WERI-Rb-1 (cell line): ENCODE data around the gene COL5A3.

Experiments used
- DNase-seq: peaks from one replicate; pipeline ENCODE4 v3.0.0-alpha.2; 2020
- H3K27ac ChIP-seq: fragments of 250-450 bp; sonication (Bioruptor Pico); 2 replicates; pipeline ENCODE4 v1.5.1; 2020; ENCODE audit warnings: mild to moderate bottlenecking, moderate library complexity
- H3K27me3 ChIP-seq: fragments of 250-450 bp; sonication (Bioruptor Pico); 2 replicates; pipeline ENCODE4 v1.5.1; 2021; ENCODE audit warnings: mild to moderate bottlenecking, low read depth, moderate library complexity; ENCODE audit not compliant: insufficient read depth, severe bottlenecking
- H3K36me3 ChIP-seq: fragments of 250-450 bp; sonication (Bioruptor Pico); 2 replicates; pipeline ENCODE4 v1.5.1; 2020; ENCODE audit warnings: mild to moderate bottlenecking, moderate library complexity
- H3K4me3 ChIP-seq: 2 replicates; pipeline ENCODE4 v1.5.1; 2011; ENCODE audit warnings: low read depth, mild to moderate bottlenecking, control low read depth, low read length
- H3K9me3 ChIP-seq: fragments of 250-450 bp; sonication (Bioruptor Pico); 2 replicates; pipeline ENCODE4 v1.5.1; 2021; ENCODE audit warnings: mild to moderate bottlenecking, moderate library complexity; ENCODE audit not compliant: severe bottlenecking
- TF ChIP-seq, protein P1 (sequence below): IDR thresholded peaks from 2 replicates; pipeline ENCODE4 v1.5.1; 2011; ENCODE audit warnings: low read depth, mild to moderate bottlenecking, control low read depth, inconsistent platforms, low read length

COL5A3 gene

DNA sequence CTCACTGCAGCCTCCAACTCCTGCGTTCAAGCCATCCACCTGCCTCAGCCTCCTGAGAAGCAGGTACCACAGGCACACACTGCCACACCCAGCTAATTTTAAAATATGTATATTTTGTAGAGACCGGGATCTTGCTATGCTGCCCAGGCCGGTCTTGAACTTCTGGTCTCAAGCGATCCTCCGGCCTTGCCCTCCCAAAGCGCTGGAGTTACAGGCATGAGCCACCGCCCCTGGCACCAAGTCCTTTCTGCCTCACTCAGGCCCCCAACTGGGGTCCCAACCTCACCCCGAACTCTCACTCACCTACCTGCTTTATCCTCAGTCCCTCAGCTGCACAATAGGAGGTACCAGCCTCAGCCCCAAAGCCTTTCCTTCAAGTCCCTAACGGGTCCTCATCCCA, 635 bp upstream of the COL5A3 start:
- no peak overlapping the region for H3K27ac ChIP-seq
- TF ChIP-seq, protein P1, sequence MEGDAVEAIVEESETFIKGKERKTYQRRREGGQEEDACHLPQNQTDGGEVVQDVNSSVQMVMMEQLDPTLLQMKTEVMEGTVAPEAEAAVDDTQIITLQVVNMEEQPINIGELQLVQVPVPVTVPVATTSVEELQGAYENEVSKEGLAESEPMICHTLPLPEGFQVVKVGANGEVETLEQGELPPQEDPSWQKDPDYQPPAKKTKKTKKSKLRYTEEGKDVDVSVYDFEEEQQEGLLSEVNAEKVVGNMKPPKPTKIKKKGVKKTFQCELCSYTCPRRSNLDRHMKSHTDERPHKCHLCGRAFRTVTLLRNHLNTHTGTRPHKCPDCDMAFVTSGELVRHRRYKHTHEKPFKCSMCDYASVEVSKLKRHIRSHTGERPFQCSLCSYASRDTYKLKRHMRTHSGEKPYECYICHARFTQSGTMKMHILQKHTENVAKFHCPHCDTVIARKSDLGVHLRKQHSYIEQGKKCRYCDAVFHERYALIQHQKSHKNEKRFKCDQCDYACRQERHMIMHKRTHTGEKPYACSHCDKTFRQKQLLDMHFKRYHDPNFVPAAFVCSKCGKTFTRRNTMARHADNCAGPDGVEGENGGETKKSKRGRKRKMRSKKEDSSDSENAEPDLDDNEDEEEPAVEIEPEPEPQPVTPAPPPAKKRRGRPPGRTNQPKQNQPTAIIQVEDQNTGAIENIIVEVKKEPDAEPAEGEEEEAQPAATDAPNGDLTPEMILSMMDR, result no peak
- no peak overlapping the region for H3K4me3 ChIP-seq
- H3K9me3 ChIP-seq, result no peaks in the 10 kb centered on the region
- DNase-seq, result no peak
- H3K27me3 ChIP-seq, result peaks cover 58% of the 10 kb centered on the region
- no peaks in the 10 kb centered on the region for H3K36me3 ChIP-seq

DNA sequence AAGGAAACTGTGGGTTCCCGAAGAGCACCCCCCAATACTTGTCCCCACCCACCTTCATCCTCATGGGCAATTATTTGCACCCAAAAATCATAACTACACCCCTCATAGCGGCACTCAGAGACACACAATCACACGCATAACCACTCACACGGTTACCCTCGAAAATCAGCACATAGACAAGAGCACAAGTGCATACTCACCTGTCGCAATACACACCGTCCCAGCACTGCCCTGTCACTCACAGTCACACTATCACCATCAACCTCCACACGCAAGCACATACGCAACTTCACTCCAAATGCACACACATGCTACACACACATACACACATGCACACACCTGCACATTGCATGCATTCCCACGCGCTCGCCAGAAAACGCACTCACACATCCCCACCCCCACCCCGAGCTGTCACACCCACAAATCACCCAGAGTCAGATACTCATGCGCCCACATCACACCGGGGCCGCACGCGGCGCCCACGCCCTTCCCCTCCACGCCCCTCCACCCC, 535 bp downstream of the COL5A3 start:
- no peak overlapping the region for H3K4me3 ChIP-seq
- H3K27ac ChIP-seq, result no peak overlapping the region
- no peaks in the 10 kb centered on the region for H3K36me3 ChIP-seq
- H3K9me3 ChIP-seq, result no peaks in the 10 kb centered on the region
- H3K27me3 ChIP-seq, result peaks cover 58% of the 10 kb centered on the region
- DNase-seq, result no peak
- TF ChIP-seq, protein P1, result no peak

DNA sequence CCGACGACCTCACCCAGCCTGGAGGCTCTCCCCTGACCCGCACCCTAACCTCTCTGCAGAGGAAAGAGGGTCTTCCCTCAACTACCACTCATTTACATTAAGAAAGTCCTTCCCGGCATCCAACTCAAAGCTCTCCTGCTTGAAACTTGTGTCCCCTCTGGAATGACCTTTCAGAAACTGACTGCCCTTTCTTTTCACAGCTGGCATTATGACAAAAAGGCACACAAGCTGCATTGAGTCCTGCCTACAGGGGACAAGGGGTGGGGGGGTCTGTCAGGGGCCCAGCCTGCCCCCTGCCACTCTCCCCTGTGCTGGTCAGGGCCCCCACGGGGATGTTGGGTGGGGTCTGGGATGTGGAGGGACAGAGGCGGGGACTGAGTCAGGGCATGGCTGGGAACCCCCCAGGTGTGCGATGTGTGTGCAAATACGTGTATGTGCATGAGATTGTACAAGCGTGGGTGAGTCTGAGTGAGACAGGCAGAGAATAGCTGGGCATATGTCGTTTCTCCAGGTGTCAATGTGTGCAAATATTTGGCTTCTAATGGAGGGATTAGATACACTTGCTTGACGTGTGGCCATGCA, 2.0 kb downstream of the COL5A3 start:
- Histone ChIP-seq H3K4me3 (no peak overlapping the region), H3K9me3 (no peaks in the 10 kb centered on the region), H3K27me3 (peaks cover 58% of the 10 kb centered on the region), H3K36me3 (no peaks in the 10 kb centered on the region), H3K27ac (no peak overlapping the region)
- no peak for DNase-seq
- TF ChIP-seq, protein P1, result no peak

DNA sequence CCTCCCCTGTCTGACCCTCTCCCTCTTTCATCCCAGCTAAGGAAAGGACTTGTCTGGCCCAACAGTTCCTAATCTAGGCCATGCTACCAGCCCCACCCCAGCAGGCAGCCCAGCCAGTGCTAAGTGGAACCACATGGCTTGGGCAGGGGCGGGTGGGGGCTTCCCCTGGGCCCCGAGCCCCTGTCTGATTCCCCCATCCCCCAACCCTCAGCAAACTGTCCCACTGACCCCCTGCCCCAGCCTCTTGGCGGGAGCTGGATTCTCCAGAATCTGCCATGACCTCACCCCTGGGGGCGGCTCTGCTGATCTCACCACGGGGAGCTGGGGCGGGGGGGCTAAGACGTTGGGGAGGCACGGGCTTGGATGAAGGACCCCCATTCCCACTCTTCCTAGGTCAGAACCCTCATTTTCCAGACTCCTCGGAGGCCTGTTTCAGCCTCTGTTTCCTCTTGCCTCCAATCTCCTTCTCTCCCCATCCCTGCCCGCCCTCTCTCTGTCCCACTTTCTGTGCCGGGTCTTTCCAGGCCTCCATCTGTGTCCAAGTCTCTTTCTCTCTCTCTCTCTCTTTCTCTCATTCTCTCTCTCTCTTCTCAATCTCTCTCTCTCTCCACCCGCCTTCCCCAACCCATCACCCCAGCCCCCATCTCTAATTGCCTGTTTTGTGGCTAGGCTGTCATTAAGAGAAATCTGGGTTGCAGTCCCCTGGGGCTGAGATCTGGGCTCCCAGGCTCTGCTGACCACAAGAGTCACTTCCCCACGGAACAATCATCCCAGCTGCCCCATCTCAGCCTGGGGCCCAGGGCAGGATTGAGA, 2.7 kb downstream of the COL5A3 start:
- no peak for DNase-seq
- H3K27ac ChIP-seq, result no peak overlapping the region
- H3K4me3 ChIP-seq, result no peak overlapping the region

DNA sequence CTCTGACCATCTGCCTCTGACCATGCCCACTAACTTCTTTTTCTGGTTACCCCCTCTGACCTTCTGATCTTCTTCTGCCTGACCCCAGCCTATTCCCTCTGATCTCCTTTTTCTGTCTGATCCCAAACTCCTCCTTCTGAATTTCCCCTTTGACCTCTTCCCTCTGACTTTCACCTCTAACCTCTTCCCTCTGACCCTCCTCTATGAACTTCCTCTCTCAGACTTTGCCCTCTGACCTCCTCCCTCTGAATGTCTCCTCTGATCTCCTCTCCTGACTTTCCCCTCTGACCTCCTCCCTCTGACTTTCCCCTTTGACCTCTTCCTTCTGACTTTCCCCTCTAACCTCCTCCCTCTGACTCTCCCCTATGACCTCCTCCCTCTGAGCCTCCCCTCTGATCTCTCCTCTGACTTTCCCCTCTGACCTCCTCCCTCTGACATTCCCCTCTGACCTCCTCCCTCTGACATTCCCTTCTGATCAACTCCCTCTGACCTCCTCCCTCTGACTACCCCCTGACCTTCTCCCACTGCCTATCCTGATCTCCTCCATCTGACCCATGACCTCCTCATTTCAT, 3.5 kb downstream of the COL5A3 start:
- no peaks in the 10 kb centered on the region for H3K36me3 ChIP-seq
- no peak overlapping the region for H3K27ac ChIP-seq
- peaks cover 49% of the 10 kb centered on the region for H3K27me3 ChIP-seq
- no peak overlapping the region for H3K4me3 ChIP-seq
- TF ChIP-seq, protein P1, result no peak
- no peak for DNase-seq
- H3K9me3 ChIP-seq, result no peaks in the 10 kb centered on the region

More for the DNA sequence above, 2.7 kb downstream of the COL5A3 start:
- Histone ChIP-seq H3K27me3 (peaks cover 56% of the 10 kb centered on the region), H3K9me3 (no peaks in the 10 kb centered on the region), H3K36me3 (no peaks in the 10 kb centered on the region)
- TF ChIP-seq, protein P1, result no peak
